ENCODE results near the gene ZBTB20.

Gene ZBTB20

DNA sequence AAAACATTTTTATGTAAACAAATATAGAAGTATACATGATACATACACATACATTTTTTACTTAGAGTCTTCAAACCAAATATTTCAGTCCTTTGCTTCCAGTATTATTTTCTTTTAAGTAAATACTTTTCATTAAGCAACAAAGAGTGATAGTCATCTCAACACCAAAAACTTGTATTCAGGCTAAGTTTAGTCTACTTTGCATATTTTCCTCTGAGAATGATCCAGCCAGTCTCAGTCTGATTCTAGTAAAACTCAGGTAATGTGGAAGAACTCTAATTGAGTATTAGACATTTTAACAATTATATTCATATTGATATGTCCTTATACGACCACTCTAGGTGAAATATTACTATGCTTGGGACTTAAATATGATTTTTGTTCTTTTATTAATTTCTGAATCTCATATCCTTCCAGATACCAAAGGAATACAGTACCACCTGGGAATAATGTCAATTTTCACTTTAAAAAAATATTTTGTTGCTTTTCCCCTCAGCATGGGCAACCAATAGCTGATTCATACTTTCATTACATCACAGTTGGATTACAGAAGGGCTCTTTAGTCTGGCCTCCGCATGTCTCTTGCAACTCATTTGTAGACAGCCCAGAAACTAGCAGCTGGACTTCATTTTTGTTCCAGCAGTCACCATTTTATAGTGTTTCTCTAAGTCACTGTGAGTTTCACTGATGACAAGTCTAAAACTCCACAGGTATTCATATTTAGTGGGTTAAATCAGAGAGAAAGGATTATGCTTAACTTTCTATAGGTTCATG lies 390.4 kb downstream of the ZBTB20 start:
- no peak for DNase-seq

GRCh38 chr3:114746502-114746901 lies 400.6 kb downstream of the ZBTB20 start:
- no peak for DNase-seq

DNA sequence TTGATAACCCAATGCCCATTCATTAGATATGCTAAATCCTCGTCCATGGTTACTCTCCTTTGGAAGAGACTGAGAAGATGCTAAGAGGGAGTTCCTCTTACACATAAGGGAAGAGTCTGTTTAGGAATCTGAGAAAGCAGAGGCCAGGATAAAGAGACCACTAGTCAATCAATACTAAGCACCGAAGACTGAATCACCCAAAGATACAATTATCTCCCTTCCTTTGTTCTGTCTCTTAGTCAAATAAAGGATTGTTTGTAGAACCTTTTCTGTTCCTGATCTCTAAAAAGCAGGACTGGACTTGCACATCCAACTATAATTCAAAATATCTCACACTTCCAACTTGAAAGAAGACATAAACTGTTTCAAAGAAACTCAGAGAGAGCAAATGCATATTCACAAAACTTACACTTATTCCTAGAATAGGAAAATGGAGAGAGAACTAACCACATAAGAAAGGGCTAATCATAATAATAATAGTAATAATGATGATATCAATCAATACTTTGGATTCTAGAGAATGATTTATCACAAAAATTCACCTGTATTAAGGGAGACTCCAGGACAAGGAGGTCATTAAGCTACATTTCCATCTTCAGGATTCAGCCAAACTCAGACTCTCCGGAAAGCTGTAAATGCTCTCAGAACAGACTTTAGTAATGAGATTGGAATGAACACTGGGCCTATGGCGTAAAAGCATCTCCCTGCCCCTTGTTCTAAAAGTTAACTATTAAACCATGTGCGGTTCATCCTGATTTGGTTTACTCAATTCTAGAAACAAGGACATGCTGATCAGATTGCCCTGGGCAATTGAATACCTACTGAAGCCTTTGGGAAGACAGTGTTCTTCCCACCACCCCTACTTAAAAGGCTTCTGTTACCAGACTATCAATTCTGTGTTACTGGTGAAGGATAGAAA lies 401.5 kb downstream of the ZBTB20 start:
- DNase-seq, result no peak

GRCh38 chr3:114743746-114744485 lies 403.2 kb downstream of the ZBTB20 start:
- no peak for DNase-seq

GRCh38 chr3:114741066-114741465 lies 406.0 kb downstream of the ZBTB20 start:
- no peak for DNase-seq

DNA sequence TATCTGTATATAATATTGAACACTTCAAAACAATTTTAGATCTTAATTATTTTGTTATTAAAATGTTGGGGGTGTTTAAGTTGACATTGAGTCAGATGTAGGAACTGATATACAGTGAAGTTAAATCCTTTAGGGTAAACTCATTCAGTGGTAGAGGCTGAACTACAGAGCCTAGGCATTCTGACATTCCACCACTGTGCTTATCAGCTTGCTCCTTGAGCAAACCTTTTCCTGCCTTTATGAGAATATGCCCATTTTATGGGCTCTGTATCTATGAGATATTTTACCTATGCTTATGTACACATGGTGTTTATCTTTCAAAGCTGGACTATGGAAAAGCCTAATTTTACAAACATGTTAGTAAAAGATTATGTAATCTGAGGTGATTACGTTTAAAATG lies 407.5 kb downstream of the ZBTB20 start:
- DNase-seq, result no peak

DNA sequence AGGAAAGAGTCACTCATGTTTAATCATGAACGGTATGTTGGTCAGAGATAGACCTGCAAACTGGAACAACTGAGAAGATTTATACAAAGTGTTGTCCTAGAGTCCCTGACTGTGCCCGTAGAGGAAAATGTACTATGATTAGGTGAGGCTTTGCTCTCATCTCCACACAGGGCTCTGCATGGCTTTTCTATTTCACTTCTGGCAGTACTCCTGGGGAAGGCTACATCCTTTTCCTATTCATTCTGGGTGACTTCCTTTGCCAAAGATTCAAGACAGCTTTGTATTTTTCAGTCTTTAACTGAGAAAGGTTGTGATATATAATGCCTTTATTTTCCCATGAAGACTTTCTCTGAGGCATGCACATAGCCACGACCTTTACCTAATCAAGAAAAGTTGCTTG lies 414.7 kb downstream of the ZBTB20 start:
- no peak for DNase-seq

DNA sequence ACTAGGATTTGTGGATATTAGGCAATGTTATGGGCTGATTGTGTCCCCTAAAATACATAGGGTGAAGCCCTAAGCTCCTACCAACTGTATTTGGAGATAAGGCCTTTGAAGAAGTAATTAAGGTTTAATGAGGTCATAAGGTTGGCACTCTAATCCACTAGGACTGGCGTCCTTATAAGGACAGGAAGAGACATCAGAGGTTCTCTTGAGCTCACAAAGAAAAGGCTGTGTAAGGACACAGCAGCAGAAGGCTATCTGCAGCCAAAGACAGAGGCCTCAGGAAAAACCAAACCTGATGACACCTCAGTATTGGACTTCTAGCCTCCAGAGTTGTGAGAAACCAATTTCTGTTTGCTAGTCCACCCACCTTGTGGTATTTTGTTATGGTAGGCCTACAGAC lies 416.7 kb downstream of the ZBTB20 start:
- no peak for DNase-seq

GRCh38 chr3:114727373-114727772 lies 419.7 kb downstream of the ZBTB20 start:
- no peak for DNase-seq

DNA sequence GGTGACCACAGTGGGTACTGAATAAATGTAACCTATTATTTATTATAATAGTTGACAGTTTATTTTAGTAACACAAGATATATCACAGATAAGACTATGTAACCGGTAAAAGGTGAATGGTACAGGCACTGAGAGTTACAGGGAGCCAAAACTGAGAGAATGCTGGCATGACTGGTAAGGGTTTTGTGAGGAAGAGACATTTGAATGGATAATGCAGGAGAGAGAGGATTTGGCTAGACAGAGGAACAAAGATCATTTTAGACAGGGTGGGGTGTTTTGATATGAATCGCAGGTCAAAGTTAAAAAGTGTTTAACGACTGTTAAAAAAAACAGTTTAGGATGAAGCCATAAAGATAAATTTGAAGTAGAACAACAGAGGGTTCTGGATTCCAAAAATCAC lies 421.1 kb downstream of the ZBTB20 start:
- no peak for DNase-seq

DNA sequence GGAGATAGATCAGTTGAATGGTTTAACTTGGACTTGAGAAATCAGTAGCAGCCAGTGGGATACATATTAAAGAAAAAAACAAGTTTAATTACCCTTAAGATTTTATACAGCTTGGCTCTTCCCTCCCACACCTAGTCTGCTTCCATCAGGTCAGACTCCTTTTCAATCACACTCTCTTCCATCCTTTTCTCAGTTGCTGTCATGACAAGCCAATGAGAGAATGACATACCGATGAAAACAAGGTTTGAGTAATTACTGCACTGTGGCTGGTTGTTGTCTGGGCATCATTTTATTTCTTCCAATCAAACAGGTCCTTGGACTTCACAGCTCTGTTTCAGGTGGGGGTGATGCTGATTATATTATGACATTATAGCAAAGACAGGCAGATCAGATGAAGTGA lies 424.6 kb downstream of the ZBTB20 start:
- no peak for DNase-seq

DNA sequence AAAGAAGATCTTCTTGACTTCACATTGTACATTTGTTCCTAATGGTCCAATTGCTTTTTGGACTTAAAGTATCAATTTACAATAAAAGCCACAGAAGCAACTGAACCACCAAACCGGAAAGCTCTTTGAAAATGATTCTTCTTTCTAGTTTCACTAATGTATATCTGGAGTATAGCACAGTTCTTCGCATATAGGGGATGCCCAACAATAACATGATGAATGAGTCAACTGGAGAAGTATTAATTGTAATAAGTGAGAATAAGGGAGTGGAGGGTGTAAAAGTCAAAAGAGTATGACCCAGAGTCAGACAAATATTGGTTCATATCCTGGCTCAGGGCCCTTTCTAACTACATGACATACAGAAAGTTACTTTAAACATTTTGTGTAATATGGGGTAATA lies 425.2 kb downstream of the ZBTB20 start:
- no peak for DNase-seq

DNA sequence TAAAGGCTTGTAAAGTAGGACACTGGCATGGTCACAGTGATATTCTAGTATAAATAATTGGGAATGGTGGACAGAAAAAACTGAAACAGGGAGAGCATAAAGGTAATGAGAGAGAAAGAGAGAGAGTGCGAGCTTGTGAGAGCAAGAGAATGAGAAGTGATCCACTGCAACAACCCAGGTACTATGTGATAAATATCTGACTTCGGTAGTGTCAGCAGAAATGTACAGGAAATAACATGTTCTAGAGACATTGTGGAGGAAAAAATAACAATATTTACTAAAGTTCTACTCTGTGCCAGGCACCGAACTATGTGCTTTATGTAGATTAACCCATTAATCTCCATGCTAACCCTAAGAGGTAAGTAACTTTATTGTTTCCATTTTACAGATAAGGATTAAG lies 425.9 kb downstream of the ZBTB20 start:
- no peak for DNase-seq

- no peak for DNase-seq
These were observed 428.2 kb downstream of the ZBTB20 start for GRCh38 chr3:114718898-114719210.

DNA sequence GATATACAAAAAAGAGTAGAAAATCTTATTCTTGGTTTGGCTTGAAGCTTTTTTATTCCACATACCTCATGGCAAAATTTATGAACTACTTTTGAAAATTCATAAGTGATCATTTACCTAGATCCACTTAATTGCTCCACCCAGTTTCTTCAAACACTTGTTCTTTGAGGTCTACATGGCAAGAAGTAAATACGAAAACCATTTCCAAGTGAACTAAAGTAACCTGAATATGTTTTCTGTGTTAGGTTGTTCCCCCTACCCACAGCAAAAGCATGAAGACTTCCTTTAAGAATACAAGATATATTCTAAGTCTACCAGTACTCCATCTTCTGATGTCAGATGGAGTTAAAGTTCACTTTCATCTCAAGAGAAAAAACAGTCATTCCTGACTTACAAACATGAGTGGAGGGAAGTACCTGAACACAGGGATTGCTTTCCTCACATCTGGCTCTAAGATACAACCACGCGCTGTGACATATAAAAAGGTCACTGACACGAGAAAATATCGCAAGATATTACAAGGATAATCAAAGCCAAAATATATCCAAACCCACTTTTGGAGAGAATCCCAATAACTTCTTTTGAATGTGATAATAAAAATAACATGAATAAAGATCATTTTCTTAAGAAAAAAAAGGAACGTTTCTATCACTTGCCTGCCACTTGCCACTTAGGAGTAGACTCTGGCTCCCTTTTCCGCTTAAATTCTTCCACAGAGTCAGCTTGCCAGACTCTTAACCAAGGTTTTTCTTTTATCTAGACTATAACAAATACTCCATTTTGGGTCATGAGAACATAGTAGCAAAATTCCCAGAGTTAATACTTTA lies 428.8 kb downstream of the ZBTB20 start:
- no peak for DNase-seq

DNA sequence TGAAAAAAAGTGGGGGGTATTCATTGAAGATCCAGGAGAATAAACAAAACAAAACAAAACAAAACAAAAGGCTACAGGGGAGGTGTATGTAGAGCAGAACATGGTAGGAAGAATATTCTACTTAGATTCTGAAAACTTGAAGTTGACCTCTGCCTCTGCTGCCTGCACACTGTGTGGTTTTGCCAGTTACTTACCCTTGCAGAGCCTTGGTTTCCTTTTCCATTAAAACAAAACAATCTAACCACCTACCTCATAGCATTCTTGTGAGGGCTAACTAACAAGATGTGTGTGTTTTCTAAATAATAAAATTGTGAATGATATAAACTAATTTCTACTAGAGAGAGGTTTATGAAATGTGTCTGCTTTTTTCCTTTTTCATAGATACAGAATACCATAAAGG lies 430.2 kb downstream of the ZBTB20 start:
- DNase-seq, result no peak

- DNase-seq, result no peak
These were observed 431.0 kb downstream of the ZBTB20 start for GRCh38 chr3:114716126-114716525.

GRCh38 chr3:114714957-114715460 lies 432.1 kb downstream of the ZBTB20 start:
- no peak for DNase-seq

GRCh38 chr3:114714237-114714636 lies 432.9 kb downstream of the ZBTB20 start:
- DNase-seq, result no peak

DNA sequence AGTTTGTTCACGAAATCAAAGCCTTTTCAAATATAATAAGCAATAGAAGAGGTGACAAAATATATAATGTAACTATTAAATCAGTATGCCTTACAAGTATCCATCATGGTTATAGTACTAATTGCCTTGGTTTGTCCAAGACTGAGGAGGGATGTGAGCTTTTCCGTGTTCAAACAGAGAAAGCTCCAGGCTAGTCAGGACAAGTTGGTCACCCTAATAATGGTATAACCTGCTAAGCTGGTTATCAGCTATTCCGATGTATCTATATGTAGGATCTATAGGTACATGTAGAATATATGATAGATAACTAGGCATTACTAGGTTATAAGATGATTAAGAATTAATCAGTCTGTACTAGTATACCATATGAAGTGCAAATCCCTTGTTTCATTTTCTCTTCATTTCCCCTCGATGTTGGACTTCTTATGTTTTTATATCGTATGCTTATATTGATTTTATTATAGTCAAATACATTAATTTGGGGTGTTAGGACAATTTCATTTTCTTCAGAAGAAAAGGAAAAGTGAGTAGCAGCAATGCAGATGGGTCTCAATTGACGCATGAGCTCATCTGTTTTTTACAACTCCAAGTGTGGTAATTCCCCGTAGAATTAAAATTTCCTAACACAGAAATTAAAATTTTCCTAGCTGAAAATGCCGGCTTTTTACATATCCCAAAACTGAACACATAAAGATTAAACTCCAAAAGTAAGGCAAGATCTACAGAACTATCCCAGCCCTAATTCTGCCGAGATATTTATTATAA lies 434.2 kb downstream of the ZBTB20 start:
- DNase-seq, result no peak

DNA sequence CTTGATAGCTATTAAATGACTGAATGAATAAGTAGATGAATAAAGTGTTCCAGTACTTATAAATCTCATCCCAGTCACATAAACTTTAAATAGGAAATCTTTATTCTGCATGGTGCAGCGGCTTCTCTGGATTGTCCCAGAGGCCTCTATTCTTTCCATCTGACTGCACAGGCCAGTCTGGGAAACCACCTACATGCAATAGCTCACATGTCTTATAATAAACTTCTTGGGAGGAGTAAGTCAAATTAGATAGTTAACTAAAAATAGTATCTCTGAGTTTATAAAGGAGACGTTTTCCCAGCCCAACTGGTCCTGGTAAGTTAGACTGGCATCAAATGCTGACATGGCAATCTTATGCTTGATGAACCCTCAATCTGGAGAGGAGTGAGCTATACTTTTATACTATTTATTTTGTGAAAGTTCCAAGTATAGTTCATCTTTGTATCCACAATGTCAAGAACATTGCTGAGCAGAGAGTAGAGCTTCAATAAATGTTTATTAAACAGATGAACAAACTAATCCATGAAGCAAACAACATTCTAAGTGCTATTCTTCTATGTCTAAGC lies 435.7 kb downstream of the ZBTB20 start:
- DNase-seq, result no peak

All from CD4-positive, alpha-beta T cell treated with Interleukin-15 for 1 hour (primary cell).